K562 (cell line): ENCODE results near the gene USP19. TPM values are rescaled to one million over a fixed set of nuclear protein-coding genes. Genes with fewer than 3 reads are reported as not detected.

ENCODE experiments used
- ATAC-seq: fragments of 200-7000 bp; cut with Tn5 transposase; 3 replicates; pipeline ENCODE4 v1.9.1; 2020; ENCODE audit warnings: moderate library complexity
- BruUV-seq: library from RNA; stranded (reverse); fragments of 400-500 nt; replicated peaks from 2 replicates; lab custom pipeline; 2021; lab: Mats Ljungman, UMichigan
- CTCF ChIA-PET: fragments of 300-600 bp; formaldehyde crosslinking; extraction: SDS; loops from one replicate; lab custom pipeline; 2021; ENCODE audit warnings: low intra/inter-chr PET ratio; lab: Yijun Ruan, JAX
- POLR2A ChIA-PET: fragments of 300-600, 350-650 bp; sonication (Branson Sonifier 250); formaldehyde crosslinking; extraction: SDS; loops from one replicate; lab custom pipeline; 2021; ENCODE audit warnings: antibody characterized with exemption, inconsistent platforms; lab: Yijun Ruan, JAX
- DNase-seq, 4 experiments: peaks; one replicate each; pipeline versions ENCODE4 v3.0.0 to v3.0.0-alpha.2; 2011 to 2018; ENCODE audit warnings: low spot score in 3 of 4, mixed read lengths in 3 of 4; ENCODE audit errors: extremely low read depth in 1 of 4
- FAIRE-seq: peaks from 2 replicates; lab custom pipeline; 2011; peaks lifted over from hg19 to GRCh38; lab: Jason Lieb, UNC
- H2AFZ ChIP-seq: 2 replicates; pipeline ENCODE4 v1.6.0; 2011; ENCODE audit warnings: low read depth, low read length, control low read depth, inconsistent platforms
- H3K27ac ChIP-seq: fragments of 200-600 bp; 3 replicates; pipeline ENCODE4 v1.8.0; 2011; ENCODE audit warnings: low read depth, mild to moderate bottlenecking, control low read depth, inconsistent platforms, low read length, moderate library complexity, mixed read lengths; ENCODE audit errors: extremely low read depth
- H3K27me3 ChIP-seq, 2 experiments: fragments of 300-600 bp in 1 of 2; 2 replicates in 1 of 2; 3 replicates in 1 of 2; pipeline versions ENCODE4 v1.6.0 to v1.8.0; 2011; ENCODE audit warnings: inconsistent platforms in 2 of 2, low read length in 2 of 2, mild to moderate bottlenecking in 1 of 2, mixed read lengths in 1 of 2, moderate library complexity in 1 of 2; ENCODE audit not compliant: control insufficient read depth in 2 of 2, insufficient read depth in 2 of 2
- H3K36me3 ChIP-seq: fragments of 300-600 bp; 3 replicates; pipeline ENCODE4 v1.8.0; 2011; ENCODE audit warnings: mild to moderate bottlenecking, low read length, inconsistent platforms; ENCODE audit not compliant: control insufficient read depth, insufficient read depth
- H3K4me1 ChIP-seq, 2 experiments: fragments of 200-600 bp in 1 of 2; replicated peaks in 1 of 2; 2 replicates in 1 of 2; 3 replicates in 1 of 2; pipeline versions ENCODE4 v1.5.1 to v1.8.0; 2011; ENCODE audit warnings: inconsistent platforms in 2 of 2, low read length in 2 of 2, mild to moderate bottlenecking in 1 of 2, mixed read lengths in 1 of 2, moderate library complexity in 1 of 2; ENCODE audit not compliant: control insufficient read depth in 2 of 2, insufficient read depth in 2 of 2
- H3K4me2 ChIP-seq: 2 replicates; pipeline ENCODE4 v1.6.1; 2011; ENCODE audit warnings: low read length, control low read depth, inconsistent platforms, mixed read lengths; ENCODE audit not compliant: insufficient read depth
- H3K4me3 ChIP-seq: fragments of 200-600 bp; sonication (generic), shearing (Covaris generic); 2 replicates; pipeline ENCODE4 v1.5.1; 2016; ENCODE audit warnings: control low read depth, inconsistent platforms
- H3K79me2 ChIP-seq: fragments of 200-600 bp; 3 replicates; pipeline ENCODE4 v1.8.0; 2011; ENCODE audit warnings: low read length, inconsistent platforms; ENCODE audit not compliant: control insufficient read depth, insufficient read depth
- H3K9ac ChIP-seq, 2 experiments: 2 replicates each; pipeline versions ENCODE4 v1.6.0 to v1.6.1; 2011; ENCODE audit warnings: low read depth in 2 of 2, low read length in 2 of 2, control low read depth in 1 of 2, inconsistent platforms in 1 of 2, mild to moderate bottlenecking in 1 of 2, mixed read lengths in 1 of 2; ENCODE audit not compliant: insufficient read depth in 1 of 2
- H3K9me1 ChIP-seq: one replicate; pipeline ENCODE4 v1.6.0; 2011; ENCODE audit warnings: inconsistent platforms, mild to moderate bottlenecking, low read length, moderate library complexity; ENCODE audit not compliant: control insufficient read depth, insufficient read depth
- H3K9me3 ChIP-seq: replicated peaks from 2 replicates; pipeline ENCODE4 v1.5.1; 2011; ENCODE audit warnings: low read depth, low read length, inconsistent platforms; ENCODE audit not compliant: control insufficient read depth, insufficient read depth
- H4K20me1 ChIP-seq: replicated peaks from 2 replicates; pipeline ENCODE4 v1.6.1; 2011; ENCODE audit warnings: low read length, inconsistent platforms, mixed read lengths; ENCODE audit not compliant: control insufficient read depth, insufficient read depth
- GTF3C2 ChIP-seq: IDR thresholded peaks from 3 replicates; pipeline ENCODE4 v1.6.1; 2011; ENCODE audit warnings: borderline replicate concordance, mild to moderate bottlenecking, moderate library complexity; ENCODE audit not compliant: insufficient read length; ENCODE audit errors: extremely low read depth
- KDM5B ChIP-seq: fragments of 200-600 bp; sonication (generic); IDR thresholded peaks from 2 replicates; pipeline ENCODE4 v1.6.1; 2012; ENCODE audit warnings: low read depth, mild to moderate bottlenecking, moderate library complexity, low read length, control low read depth, inconsistent platforms; ENCODE audit not compliant: insufficient replicate concordance
- whole genome bisulfite sequencing: fragments of 100-300 bp; shearing (Covaris generic); methylation state at CpG from one replicate; pipeline ENCODE4 v1.1.6; 2016; ENCODE audit warnings: low coverage, mixed read lengths; ENCODE audit not compliant: insufficient coverage; ENCODE audit errors: missing lambda C conversion rate; 5-methylcytosine and 5-hydroxymethylcytosine counted together
- in situ Hi-C: fragments of 300-500 bp; cut with MboI; formaldehyde crosslinking; loops from 4 replicates; pipeline ENCODE4 v1.15.0; 2018; ENCODE audit warnings: inconsistent platforms, mixed read lengths
- intact Hi-C: fragments of 100-400 bp; cut with micrococcal nuclease; formaldehyde crosslinking; loops from 2 replicates; pipeline ENCODE4 v1.14.2; 2022
- polyA plus RNA-seq, 8 experiments: library from polyadenylated mRNA; depleted of rRNA in 4 of 8; stranded (reverse) in 5 of 8; unstranded in 3 of 8; fragments of >200 nt; fragmentation: Nextera tagmentation in 2 of 8; fragmentation: Illumina TruSeq in 1 of 8; extraction: Ambion mirVana in 2 of 8; extraction: Trizol in 1 of 8; gene quantifications; 2 replicates each; pipeline versions ENCODE4 v1.2.1 to v1.2.3, GENCODE V29; 2011 to 2014; ENCODE audit warnings: inconsistent platforms in 1 of 8, missing spikeins in 1 of 8
- total RNA-seq, 7 experiments: library from RNA; depleted of rRNA in 6 of 7; stranded (reverse); fragments of >200 nt in 6 of 7; fragmentation: Illumina TruSeq in 2 of 7; extraction: Trizol in 2 of 7; gene quantifications; 2 replicates each; pipeline versions ENCODE4 v1.2.1 to v1.2.3, GENCODE V29; 2011 to 2021; ENCODE audit warnings: low replicate concordance in 1 of 7

USP19 gene
- total and polyA plus RNA-seq, 9 of the 15 experiments (the other 6 are each of a cell fraction or from before 2014, with no cell fraction given): 0.24 to 65.9 (median 36.9) TPM

- H3K27me3 ChIP-seq: no peaks in the 10 kb centered on the region
- H2AFZ ChIP-seq: no peak overlapping the region
- TF ChIP-seq GTF3C2 (no peak), KDM5B (peak; percentile 49)
- H3K79me2 ChIP-seq: peaks cover 26% of the 10 kb centered on the region
- H4K20me1 ChIP-seq: no peaks in the 10 kb centered on the region
- peak overlapping the region; percentile 75 for H3K4me2 ChIP-seq
- H3K27ac ChIP-seq: peak overlapping the region; percentile 82
- H3K9me1 ChIP-seq: no peaks in the 10 kb centered on the region
- in situ Hi-C loops (loop anchor here (25.0 kb wide), 1 partner anchor 272 kb away; the partner anchor contains the start of gene NICN1), intact Hi-C loops (loop anchor here (10.0 kb wide), 1 partner anchor 140 kb away; the partner anchor contains the start of genes IMPDH2 and NDUFAF3)
- no peak for ATAC-seq
- H3K36me3 ChIP-seq: peaks cover 32% of the 10 kb centered on the region; the same call in 2 of the 3 replicates
- WGBS: 20% methylated on average over 5 of the region's 6 CpGs
- peak; percentile 57 for FAIRE-seq
- H3K9ac ChIP-seq: peak overlapping the region; percentile 91 to 95
- CTCF ChIA-PET: no interaction called here
- BruUV-seq: TSS peak; percentile 53
- H3K4me1 ChIP-seq: peaks cover 10 to 25% of the 10 kb centered on the region in 2 experiments; a peak in 4 of 5 replicates
- peaks cover 5% of the 10 kb centered on the region; the same call in 1 of the 2 replicates for H3K9me3 ChIP-seq
- DNase-seq: peak in 2 of 4 experiments; percentile 18 to 28
- POLR2A ChIA-PET: interaction anchor here (0.7 to 0.8 kb wide), 3 partner anchors 12 to 289 kb away, joined by 3 read pairs; no protein-coding TSS in a partner anchor
- H3K4me3 ChIP-seq: peak overlapping the region; percentile 82
Observed at GRCh38 chr3:49164983-49165720, 44.5 kb upstream of the USP19 start.
